Astrocyte of the spinal cord (primary cell): ENCODE results near the gene MAST4.
A peak's percentile ranks its signal among the peaks of the same experiment; 100 is the strongest.

Experiments used
- DNase-seq: peaks from one replicate; pipeline ENCODE4 v3.0.0; 2011; ENCODE audit warnings: low read depth, low spot score
- H3K4me3 ChIP-seq: 2 replicates; pipeline ENCODE4 v1.5.1; 2011; ENCODE audit warnings: low read depth, mild to moderate bottlenecking, low read length, moderate library complexity
- CTCF ChIP-seq: IDR thresholded peaks from 2 replicates; pipeline ENCODE4 v1.5.1; 2012; ENCODE audit warnings: low read depth, mild to moderate bottlenecking, low read length, inconsistent platforms
- in situ Hi-C: cut with HindIII; loops from 2 replicates; pipeline ENCODE4 v1.10.0; 2017; ENCODE audit warnings: low sequenced_read_pairs

Gene MAST4

DNA sequence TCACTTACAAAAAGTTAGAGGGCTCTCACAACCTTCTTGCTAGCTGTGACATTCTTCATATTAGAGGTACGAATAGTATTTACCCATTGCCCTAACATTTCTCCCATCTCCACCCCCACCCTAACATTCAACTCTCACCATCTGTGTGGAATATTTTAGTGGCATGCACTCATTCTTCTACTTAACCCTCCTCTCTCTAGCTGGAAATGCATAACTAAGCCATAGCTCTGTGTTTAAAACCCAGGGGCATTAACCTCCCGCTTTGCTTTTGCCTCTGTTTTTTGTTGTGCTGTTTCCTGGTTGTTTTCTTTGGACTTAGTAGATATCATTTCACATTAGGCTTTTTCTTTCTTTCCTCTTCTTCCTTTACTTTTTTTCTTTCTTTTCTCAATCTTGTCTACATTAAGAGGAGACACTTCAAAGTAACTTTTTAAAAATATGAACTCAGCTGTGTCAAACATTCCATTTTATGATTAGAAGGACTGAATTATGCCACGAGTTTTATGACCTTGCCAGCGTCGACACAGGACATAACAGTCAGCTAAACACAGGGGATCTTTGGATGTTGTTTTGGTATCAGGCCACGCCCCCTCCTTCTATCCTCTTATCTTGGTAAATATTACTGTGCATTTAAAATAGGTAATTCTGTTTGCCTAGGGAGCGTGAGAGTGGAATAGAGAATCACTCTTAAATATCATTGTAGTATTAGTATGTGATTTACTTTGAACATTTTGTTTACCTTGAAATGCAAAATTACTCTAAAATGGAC is 364.4 kb downstream of the MAST4 start:
- in situ Hi-C loops: no loop called here
- H3K4me3 ChIP-seq: peak overlapping the region; percentile 56
- no peak for TF ChIP-seq CTCF

DNA sequence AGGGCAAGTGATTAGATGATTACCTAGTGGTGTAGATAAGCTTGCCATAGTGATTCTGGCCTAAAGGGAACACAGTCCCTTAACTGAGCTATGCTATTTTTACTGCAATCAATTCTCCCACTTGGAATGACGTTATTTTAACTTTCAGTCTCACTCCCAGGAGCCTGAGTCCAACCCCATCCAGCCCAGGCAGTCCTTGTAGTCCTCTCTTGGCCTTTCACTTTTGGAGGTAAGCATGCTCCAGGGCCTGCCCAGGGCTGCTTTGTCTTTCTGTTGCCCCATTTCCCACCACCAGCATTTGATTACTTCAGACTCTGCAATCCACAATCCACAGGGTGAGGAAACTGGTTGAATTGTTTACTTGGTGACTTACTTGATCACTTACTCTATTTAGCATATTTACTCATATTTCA is 367.4 kb downstream of the MAST4 start:
- no peak for TF ChIP-seq CTCF
- DNase-seq: no peak
- in situ Hi-C loops: no loop called here

More for the DNA sequence above, 364.4 kb downstream of the MAST4 start:
- DNase-seq: peak; percentile 17

GRCh38 chr5:66966439-66966838 is 370.2 kb downstream of the MAST4 start:
- no peak for DNase-seq
- H3K4me3 ChIP-seq: no peak overlapping the region
- in situ Hi-C loops: no loop called here
- no peak for TF ChIP-seq CTCF

More for the DNA sequence above, 367.4 kb downstream of the MAST4 start:
- H3K4me3 ChIP-seq: no peak overlapping the region

GRCh38 chr5:66967102-66967501 is 370.9 kb downstream of the MAST4 start:
- in situ Hi-C loops: no loop called here
- no peak for TF ChIP-seq CTCF
- peak; percentile 72 for DNase-seq
- H3K4me3 ChIP-seq: no peak overlapping the region

DNA sequence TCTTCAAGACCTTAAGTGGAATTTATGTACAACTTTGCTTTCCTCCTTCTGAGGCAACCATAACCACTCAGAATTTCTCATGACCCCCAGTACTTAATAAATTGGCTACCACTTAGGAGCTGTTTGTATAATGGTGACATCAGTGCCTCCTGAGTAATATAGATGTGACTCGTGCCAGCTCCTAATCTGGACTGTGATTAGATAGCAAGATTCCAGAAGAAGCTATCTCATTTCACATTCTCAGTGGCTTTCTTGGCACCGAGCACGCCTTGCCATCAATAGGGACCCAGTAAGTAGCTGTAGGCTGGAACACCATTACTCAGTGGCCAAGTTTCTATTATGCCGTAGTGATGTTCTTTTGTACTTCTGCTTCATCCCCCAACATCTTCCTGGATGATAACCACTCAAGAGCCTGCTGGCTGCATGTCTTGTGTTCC is 371.7 kb downstream of the MAST4 start:
- no peak for DNase-seq
- no peak for TF ChIP-seq CTCF
- in situ Hi-C loops: no loop called here
- no peak overlapping the region for H3K4me3 ChIP-seq

DNA sequence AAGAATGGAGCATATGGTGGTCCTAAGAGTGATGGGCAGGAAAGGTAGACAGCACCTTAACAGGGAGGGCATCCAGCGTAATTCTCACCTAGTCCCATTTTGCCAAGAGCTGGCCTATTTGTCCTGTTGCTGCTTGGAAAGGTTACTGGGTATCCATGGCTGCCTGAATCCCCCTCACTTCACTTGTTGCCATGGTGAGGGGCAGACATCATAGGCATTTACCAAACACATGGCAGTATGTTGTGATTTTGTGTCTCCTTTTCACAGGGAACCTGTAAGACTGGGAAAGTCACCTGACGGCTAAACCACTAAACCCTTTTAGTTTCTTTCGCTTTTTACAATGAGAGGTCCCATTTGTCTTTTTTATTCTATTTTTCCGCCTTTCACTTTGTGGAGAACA is 373.3 kb downstream of the MAST4 start:
- in situ Hi-C loops: no loop called here
- TF ChIP-seq CTCF: no peak
- H3K4me3 ChIP-seq: no peak overlapping the region
- no peak for DNase-seq

DNA sequence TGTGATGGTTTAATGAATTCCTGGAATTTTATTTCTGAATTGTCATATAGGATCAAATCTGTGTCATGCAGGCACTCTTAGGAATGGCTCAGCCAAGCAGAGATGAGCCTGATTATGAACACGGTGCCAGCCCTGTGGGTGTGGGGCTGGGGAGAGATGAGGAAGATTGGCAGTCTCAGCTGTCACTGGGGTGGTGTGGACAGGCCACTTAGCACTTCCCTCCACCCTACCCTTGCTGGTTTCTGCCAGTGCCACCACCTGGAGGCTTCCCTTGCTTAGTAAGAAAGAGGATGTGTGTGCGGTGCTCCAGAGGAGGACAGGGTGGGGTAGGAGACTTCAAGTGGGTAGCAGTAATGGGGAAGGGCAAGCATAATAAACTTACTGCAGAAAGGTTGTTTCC is 373.8 kb downstream of the MAST4 start:
- no peak overlapping the region for H3K4me3 ChIP-seq
- TF ChIP-seq CTCF: no peak
- DNase-seq: no peak
- in situ Hi-C loops: no loop called here
